ENCODE results near the gene PRKN. TPM values are rescaled to one million over a fixed set of nuclear protein-coding genes. Genes with fewer than 3 reads are reported as not detected.

PRKN gene
- total RNA-seq, 4 donors from 2014 or later: 6.3 to 11.9 (median 9.5) TPM

DNA sequence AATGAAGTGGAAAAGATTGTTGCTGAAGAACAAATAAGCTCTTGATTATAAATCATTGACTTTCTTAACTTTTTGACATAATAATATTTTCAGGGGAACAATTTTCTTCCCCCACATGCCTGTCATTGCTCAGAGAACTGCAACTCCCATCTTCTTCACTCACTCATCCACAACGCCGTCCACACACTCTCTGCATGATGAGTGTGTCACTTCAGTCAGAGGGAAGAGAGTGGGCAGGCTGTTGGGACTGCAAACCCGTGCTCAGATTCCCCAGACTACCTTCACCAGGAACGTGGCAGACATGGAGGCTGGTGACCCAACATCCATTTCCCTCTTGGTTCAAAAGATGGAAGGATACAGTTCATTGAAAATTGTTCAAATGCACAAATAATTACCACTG is 650.8 kb downstream of the PRKN start:
- no peak for DNase-seq (ENCODE audit: low spot score in 2 of 2)
- 81 to 85% methylated on average over 4 of the region's 4 CpGs for WGBS, 2 donors
- no peak overlapping the region for H3K4me3 ChIP-seq (ENCODE audit: low read depth, poor library complexity, severe bottlenecking)
- intact Hi-C loops (cut with DNase I; ENCODE audit: low total_unique reads): no loop called here
- TF ChIP-seq, protein P1, sequence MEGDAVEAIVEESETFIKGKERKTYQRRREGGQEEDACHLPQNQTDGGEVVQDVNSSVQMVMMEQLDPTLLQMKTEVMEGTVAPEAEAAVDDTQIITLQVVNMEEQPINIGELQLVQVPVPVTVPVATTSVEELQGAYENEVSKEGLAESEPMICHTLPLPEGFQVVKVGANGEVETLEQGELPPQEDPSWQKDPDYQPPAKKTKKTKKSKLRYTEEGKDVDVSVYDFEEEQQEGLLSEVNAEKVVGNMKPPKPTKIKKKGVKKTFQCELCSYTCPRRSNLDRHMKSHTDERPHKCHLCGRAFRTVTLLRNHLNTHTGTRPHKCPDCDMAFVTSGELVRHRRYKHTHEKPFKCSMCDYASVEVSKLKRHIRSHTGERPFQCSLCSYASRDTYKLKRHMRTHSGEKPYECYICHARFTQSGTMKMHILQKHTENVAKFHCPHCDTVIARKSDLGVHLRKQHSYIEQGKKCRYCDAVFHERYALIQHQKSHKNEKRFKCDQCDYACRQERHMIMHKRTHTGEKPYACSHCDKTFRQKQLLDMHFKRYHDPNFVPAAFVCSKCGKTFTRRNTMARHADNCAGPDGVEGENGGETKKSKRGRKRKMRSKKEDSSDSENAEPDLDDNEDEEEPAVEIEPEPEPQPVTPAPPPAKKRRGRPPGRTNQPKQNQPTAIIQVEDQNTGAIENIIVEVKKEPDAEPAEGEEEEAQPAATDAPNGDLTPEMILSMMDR (IDR thresholded peaks at IDR 0.05): no peak
- no peak for TF ChIP-seq POLR2A (IDR thresholded peaks at IDR 0.05)

DNA sequence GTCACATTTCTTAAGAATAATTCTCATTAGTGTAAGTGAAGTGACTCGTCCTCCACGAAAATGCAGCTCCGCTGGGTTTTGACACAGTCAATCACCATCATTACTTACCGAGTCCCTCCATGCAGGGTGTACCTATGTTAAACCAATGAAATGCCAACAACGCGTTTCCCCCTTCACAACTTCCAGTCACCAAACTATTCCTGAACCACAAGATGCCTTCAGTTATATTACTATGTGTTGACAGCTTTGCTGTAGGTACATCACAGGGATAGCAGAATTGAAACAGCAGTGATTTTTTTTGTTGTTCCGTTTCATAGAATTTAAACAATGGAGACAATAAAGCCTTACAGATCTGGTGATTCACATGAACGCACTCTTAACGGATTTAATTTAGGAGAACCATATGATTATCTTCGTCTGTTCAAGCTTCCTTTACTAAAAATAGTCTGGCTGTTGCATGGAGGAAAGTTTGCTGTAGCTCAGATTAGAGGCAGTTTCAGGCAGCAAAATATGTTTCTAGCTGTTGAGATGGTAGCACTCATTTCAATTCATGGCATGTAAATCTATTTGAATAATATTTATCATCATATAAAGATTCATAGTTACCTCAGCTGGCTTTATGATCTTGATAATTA is 652.8 kb downstream of the PRKN start:
- WGBS, 2 donors: 71 to 79% methylated on average over 10 of the region's 10 CpGs
- TF ChIP-seq, protein P1 (IDR thresholded peaks at IDR 0.05): no peak
- TF ChIP-seq POLR2A (IDR thresholded peaks at IDR 0.05): no peak
- intact Hi-C loops (cut with DNase I; ENCODE audit: low total_unique reads): no loop called here
- H3K4me3 ChIP-seq (ENCODE audit: low read depth, poor library complexity, severe bottlenecking): no peak overlapping the region
- no peak for DNase-seq (ENCODE audit: low spot score in 2 of 2)

DNA sequence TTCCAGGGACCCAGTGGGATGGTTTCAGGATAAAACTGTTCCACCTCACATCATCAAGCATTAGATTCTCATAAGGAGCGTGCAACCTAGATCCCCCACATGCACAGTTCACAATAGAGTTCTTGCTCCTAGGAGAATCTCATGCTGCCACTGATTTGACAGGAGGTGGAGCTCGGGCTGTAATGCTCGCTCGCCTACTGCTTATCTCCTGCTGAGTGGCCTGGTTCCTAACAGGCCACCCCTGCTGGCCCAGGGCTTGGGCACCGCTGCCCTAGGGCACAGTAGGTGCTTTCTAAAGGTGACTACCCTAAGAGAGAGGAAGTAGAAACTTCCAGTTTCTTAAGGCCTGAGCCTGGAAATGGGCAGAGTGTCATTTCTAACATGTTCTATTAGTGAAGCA is 656.9 kb downstream of the PRKN start:
- no peak overlapping the region for H3K4me3 ChIP-seq (ENCODE audit: low read depth, poor library complexity, severe bottlenecking)
- intact Hi-C loops (cut with DNase I; ENCODE audit: low total_unique reads): no loop called here
- 70 to 88% methylated on average over 5 of the region's 5 CpGs for WGBS, 2 donors
- no peak for DNase-seq (ENCODE audit: low spot score in 2 of 2)
- TF ChIP-seq, protein P1 (IDR thresholded peaks at IDR 0.05): no peak
- TF ChIP-seq POLR2A (IDR thresholded peaks at IDR 0.05): no peak

DNA sequence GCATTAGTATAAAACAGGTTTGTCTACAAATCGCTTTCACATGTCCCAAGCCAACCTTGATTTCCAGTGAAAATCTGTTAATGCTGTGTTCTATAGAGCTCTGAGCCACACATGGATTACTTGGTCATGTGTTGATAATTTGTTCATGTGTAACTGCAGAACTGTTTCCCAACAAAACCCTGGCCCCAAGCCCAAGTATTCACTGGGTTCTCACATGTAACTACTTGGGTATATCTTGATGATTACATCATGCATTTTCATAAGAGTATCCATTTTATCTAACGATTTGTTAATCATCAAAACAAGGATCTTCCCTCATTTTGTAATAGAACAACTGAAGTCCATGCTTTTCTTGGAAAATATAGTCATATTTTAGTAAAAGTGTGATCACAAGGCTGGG is 657.6 kb downstream of the PRKN start:
- TF ChIP-seq, protein P1 (IDR thresholded peaks at IDR 0.05): no peak
- TF ChIP-seq POLR2A (IDR thresholded peaks at IDR 0.05): no peak
- no peak for DNase-seq (ENCODE audit: low spot score in 2 of 2)
- intact Hi-C loops (cut with DNase I; ENCODE audit: low total_unique reads): no loop called here
- no peak overlapping the region for H3K4me3 ChIP-seq (ENCODE audit: low read depth, poor library complexity, severe bottlenecking)
- WGBS, 2 donors: 76 to 89% methylated on average over 2 of the region's 2 CpGs

DNA sequence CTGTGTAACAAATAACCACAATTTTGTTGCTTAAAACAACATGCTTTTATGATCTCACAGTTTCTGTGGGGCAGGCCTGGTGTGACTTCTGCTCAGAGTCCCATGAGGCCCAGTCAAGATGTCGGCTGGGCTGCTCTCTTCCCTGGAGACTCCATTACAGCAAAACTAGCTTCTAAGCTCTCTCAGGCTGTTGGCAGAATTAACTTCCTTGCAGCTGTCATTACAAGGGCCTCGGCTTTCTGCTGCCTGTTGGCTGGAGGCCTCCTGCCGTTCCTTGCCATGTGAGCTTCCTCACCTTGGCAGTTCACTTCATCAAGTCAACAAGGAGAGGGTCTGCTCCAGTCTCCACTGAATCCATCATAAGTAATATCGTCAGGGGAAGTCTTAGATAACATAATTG is 659.2 kb downstream of the PRKN start:
- TF ChIP-seq POLR2A (IDR thresholded peaks at IDR 0.05): no peak
- TF ChIP-seq, protein P1 (IDR thresholded peaks at IDR 0.05): no peak
- no peak overlapping the region for H3K4me3 ChIP-seq (ENCODE audit: low read depth, poor library complexity, severe bottlenecking)
- no peak for DNase-seq (ENCODE audit: low spot score in 2 of 2)
- intact Hi-C loops (cut with DNase I; ENCODE audit: low total_unique reads): no loop called here
- 64 to 79% methylated on average over 4 of the region's 4 CpGs for WGBS, 2 donors

DNA sequence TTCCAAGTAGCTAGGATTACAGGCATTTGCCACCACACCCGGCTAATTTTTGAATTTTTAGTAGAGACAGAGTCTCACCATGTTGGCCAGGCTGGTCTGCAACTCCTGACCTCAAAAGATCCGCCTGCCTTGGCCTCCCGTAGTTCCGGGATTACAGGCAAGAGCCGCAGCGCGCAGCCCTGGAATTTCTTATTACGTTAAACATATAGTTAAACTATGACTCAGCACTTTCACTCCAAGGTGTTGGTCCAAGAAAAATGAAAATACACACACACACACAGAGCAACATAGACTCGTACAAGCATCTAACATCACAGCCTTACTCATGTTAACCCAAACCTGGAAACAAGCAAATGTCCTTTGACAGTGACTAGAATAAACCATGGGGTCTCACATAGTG is 663.9 kb downstream of the PRKN start:
- intact Hi-C loops (cut with DNase I; ENCODE audit: low total_unique reads): no loop called here
- DNase-seq (ENCODE audit: low spot score in 2 of 2): no peak
- TF ChIP-seq, protein P1 (IDR thresholded peaks at IDR 0.05): no peak
- TF ChIP-seq POLR2A (IDR thresholded peaks at IDR 0.05): no peak
- WGBS, 2 donors: 93 to 95% methylated on average over 9 of the region's 9 CpGs
- no peak overlapping the region for H3K4me3 ChIP-seq (ENCODE audit: low read depth, poor library complexity, severe bottlenecking)
